GM19372 (cell line): ENCODE data around the gene MS4A5.

ENCODE experiments used
- ATAC-seq: cut with Tn5 transposase; IDR thresholded peaks from one replicate; pipeline ENCODE4 v1.9.1; 2021; ENCODE audit warnings: mild to moderate bottlenecking, low read depth, moderate library complexity; ENCODE audit not compliant: unreplicated experiment

The MS4A5 gene

DNA sequence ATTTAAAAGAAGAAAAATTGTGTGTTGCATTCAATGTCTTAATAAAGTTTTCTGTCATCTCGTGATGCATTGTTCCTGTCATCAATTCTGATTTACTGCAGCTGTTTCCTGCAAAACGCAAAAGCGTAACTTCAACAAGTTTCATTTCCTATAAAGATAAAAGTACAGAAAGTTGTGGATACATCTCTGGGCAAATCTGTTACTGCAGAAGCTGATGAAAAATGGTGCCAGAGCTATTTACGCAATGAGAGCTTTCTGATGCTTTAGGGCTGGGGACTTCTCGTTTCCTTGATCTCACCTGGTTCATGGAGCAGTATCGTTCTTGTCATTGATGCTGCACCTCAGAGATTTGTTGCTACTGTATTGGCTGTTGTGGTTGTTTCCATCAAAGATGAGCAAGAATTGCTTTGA lies 47.7 kb downstream of the MS4A5 start:
- no peak for ATAC-seq

DNA sequence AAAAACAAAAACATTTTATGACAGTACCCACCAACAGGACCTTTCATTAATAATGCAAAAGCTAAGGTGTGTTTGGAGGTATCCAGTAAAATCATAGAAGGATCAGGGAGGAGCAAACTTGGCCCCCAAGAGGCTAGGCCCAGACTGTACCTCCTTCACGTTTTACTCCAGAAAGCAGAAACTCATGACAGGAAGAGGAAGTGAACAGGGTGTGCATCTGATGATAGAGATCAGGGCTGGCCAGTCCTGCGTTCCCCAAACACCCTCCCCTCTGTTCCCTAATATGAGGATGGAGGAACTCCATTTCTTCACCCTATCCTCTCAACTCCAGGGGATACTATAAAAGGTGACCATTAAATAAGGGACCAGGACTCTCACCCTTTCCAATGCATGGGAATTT lies 53.0 kb downstream of the MS4A5 start:
- ATAC-seq: no peak

DNA sequence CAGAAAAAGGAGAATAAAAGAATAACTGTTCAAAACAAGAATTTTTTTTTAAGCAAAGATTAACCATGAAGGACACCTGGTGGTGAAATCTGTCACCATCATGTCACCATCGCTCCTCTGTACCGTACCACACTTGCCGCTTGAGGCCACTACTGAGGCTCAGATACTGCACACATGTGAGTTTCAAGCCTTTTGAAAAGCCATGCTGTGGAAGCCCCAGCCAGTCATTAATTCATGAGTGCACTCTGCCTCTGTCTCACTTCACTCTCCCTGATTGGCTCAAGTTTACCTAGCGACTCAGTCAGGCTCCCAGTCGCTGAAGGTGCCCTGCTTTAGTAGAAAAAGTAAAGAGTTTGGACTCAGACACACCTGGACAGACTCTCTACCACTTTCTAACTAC lies 56.6 kb downstream of the MS4A5 start:
- ATAC-seq: peak; percentile 98

DNA sequence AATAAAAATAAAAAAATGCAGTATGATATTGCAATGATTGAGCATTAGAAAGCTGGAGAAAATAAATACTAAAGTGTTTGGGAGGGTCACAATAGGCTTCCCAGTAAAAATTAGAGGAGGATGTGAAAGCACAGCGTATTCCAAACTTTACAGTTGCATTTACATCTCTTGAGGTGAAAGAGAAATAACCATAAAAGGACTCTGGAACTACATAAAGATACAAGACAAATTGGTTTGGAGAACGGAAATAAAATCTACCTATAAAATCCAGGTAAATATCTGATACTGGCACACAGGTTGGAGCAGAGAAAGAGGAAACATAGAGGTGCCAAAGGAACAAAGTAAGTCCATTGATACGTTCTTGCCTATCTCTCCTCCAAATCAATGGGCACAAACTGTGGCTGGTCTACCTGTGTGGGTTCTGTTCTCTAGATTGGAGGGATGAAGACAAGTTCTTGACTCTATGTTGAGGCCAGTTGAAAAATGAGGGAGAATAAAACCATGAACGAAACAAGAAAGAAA lies 63.2 kb downstream of the MS4A5 start, which contains the start of gene MS4A12:
TSS of gene MS4A12 (plus strand) at position 291 of the 522 bp plus-strand sequence. CDS start 4,541 bp downstream, outside the sequence.
- no peak for ATAC-seq

DNA sequence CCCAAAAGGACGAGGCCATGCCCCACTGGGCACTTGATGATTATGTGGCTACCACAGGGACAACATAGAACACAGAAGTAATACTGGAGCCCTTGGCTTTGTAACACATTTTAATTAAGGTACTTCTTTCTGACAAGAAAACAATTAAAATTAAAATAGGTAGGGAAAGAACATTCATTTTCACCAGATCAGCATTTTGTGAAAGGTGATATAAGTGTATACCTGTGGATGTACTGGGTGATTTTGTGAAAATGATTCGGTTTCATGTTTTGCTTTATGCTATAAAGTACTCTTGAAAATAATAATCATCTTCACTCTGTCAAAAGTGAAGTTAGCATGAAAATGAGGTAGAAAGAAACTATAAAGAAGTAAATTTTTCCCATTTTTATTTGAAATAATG lies 64.1 kb downstream of the MS4A5 start:
- no peak for ATAC-seq
